Stimulated activated CD4-positive, alpha-beta T cell treated with anti-CD3 and anti-CD28 coated beads, Interleukin-4, amount 100 ng/mL, for 24 hours (primary cell): ENCODE measurements around the gene ATN1.
"Not testable (repeated sequence)": the region's sequence is repeated elsewhere in the genome, so short reads cannot be mapped to it uniquely, and the experiment has no call there.

ENCODE experiments used
- DNase-seq: peaks from one replicate; pipeline ENCODE4 v3.0.0-alpha.2; 2020

Gene ATN1, protein sequence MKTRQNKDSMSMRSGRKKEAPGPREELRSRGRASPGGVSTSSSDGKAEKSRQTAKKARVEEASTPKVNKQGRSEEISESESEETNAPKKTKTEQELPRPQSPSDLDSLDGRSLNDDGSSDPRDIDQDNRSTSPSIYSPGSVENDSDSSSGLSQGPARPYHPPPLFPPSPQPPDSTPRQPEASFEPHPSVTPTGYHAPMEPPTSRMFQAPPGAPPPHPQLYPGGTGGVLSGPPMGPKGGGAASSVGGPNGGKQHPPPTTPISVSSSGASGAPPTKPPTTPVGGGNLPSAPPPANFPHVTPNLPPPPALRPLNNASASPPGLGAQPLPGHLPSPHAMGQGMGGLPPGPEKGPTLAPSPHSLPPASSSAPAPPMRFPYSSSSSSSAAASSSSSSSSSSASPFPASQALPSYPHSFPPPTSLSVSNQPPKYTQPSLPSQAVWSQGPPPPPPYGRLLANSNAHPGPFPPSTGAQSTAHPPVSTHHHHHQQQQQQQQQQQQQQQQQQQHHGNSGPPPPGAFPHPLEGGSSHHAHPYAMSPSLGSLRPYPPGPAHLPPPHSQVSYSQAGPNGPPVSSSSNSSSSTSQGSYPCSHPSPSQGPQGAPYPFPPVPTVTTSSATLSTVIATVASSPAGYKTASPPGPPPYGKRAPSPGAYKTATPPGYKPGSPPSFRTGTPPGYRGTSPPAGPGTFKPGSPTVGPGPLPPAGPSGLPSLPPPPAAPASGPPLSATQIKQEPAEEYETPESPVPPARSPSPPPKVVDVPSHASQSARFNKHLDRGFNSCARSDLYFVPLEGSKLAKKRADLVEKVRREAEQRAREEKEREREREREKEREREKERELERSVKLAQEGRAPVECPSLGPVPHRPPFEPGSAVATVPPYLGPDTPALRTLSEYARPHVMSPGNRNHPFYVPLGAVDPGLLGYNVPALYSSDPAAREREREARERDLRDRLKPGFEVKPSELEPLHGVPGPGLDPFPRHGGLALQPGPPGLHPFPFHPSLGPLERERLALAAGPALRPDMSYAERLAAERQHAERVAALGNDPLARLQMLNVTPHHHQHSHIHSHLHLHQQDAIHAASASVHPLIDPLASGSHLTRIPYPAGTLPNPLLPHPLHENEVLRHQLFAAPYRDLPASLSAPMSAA (N-terminal part only)

GRCh38 chr12:6927379-6928021 is at the start of gene ATN1:
TSS of gene ATN1 (plus strand) at chr12:6927959. CDS start at chr12:6934002, 6,043 bp downstream.
- peak; percentile 53 for DNase-seq

- not testable (repeated sequence) for DNase-seq
These were observed 47.9 kb upstream of the ATN1 start for GRCh38 chr12:6879824-6880223.

- DNase-seq: no peak
These were observed 44.5 kb upstream of the ATN1 start for GRCh38 chr12:6883252-6883651.

- DNase-seq: no peak
These were observed 44.1 kb upstream of the ATN1 start for GRCh38 chr12:6883683-6884082.

- no peak for DNase-seq
These were observed 43.2 kb upstream of the ATN1 start for GRCh38 chr12:6884539-6884938.

- DNase-seq: not testable (repeated sequence)
These were observed 41.4 kb upstream of the ATN1 start for GRCh38 chr12:6886206-6886999.

DNA sequence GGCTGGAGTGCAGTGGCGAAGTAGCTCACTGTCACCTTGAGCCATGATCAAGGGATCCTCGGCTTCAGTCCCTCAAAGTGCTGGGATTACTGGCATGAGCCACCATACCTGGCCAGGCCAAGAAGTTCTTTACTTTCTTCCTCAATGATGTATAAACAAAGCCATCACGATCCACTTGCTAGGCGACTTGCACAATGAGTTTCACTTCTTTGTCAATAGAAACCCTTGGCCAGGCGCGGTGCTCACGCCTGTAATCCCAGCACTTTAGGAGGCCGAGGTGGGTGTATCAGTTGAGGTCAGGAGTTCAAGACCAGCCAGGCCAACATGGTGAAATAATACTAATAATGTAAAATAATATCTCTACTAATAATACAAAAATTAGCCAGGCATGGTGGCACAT is 40.3 kb upstream of the ATN1 start:
- DNase-seq: no peak

DNA sequence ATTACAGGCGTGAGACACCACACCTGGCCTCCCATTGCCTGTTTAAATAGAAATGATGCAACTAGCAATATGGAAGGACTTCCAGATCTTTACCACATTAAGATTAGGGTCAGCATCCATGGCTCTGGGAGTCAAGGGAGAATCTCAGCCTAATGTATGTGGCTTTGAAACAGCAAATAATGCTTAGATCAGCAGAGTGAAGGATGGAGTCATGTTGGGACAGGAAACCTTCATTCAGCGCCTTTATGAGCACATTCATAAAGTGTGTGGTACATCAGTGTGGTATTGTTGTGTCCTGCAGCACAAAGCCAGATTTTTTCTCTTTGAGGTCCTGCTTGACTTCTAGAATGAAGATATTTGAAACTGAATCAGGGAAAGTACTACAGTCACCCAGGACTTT is 39.4 kb upstream of the ATN1 start:
- DNase-seq: no peak

GRCh38 chr12:6888794-6889193 is 39.0 kb upstream of the ATN1 start:
- not testable (repeated sequence) for DNase-seq

GRCh38 chr12:6889775-6890573 is 37.8 kb upstream of the ATN1 start:
- not testable (repeated sequence) for DNase-seq

DNA sequence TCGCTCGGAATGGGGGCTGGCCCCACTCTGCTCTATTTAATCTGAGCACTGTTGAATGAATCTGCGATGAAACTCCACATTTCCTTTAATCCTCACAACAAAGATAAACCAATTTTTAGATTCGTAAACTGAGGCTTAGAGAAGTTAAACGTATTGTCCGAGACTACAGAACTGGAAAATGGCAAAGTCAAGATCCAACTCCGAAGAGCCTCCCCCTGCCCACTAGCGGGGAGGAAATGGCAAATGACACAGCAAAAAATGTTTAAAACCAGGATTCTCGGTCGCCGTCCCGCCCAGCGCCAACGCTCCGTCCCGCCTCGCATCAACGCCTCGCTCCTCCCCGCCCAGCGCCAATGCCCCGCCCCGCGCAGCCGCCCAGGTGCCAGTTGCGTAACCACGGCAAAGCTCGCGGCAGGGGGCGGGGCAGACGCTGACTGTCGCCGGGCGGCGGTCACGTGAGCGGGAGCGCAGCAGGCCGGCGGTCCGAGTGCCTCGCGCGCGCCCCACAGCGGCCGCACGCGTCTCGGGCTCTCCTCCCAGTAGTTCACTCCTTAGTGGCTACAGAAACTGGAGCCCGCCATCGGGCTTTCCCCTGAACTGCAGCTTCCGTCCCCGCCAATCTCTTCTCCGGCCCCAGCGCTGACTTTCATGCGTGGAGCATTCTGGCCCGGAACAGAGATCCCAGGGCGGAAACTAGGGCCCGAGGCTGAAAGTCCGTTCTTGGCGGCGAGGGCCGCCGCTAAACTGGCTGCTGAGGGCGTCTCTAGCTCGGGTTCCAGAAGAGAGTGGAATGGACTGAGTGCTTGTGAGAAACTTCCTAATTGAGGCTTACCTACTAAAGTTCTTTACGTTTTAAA is 36.7 kb upstream of the ATN1 start:
- DNase-seq: peak; percentile 99

DNA sequence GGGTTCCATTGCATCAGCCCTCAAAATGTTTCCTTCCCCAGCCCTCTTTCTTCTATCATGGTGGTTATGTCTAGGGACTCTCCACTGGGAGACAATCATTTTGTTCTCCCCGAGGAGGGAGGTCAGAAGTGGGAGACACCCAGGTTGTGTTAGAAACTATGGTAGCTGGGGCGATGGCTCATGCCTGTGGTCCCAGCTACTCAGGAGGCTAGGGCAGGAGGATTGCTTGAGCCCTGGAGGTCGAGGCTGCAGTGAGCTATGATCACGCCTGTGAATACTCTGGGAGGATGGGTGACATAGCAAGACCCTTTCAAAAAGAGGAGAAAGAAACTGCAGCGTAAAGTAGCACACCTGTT is 36.1 kb upstream of the ATN1 start:
- DNase-seq: no peak

DNA sequence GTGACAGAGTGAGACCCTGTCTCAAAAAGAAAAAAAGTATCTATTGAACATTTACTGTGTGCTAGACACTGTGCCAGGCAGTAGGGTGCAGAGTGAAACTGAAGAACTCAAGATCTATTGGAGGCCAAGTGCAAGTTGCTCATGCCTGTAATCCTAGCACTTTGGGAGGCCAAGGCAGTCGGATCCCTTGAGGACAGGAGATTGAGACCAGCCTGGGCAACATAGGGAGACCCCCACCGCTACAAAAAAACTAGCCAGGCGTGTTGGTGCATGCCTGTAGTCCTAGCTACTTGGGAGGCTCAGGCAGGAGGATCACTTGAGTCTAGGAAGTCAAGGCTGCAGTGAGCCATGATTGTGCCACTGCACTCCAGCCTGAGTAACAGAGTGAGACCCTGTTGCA is 35.1 kb upstream of the ATN1 start:
- not testable (repeated sequence) for DNase-seq

GRCh38 chr12:6894321-6894720 is 33.4 kb upstream of the ATN1 start:
- DNase-seq: no peak

- no peak for DNase-seq
These were observed 30.8 kb upstream of the ATN1 start for GRCh38 chr12:6896846-6897435.

- no peak for DNase-seq
These were observed 28.3 kb upstream of the ATN1 start for GRCh38 chr12:6899427-6899826.

DNA sequence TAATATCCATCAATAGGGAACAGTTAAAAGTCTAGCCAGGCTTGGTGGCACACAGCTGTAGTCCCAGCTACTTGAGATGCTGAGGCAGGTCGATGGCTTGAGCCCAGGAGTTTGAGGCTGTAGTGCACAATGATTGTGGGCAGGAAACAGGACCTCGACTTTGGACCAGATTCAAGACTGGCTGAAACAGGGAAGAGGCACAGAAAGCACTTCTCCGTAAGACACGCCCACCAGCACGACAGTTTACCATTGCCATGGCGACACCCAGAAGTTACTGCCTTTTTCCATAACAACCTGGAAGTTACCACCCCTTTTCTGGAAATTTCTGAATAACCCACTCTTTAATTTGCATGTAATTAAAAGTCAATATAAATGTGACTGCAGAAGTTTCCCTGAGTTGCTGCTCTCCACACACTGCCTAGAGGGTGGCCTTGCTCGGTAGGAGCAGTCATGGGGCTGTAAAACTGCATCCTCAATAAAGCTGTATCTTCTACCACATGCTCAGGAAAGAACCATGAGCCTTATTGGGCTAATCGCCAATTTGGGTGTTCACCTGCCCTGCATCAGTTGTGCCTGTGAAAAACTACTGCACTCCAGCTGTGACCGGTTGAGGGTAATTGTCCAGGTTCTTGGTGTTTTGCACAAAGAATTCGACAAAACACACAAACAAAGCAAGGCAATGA is 27.8 kb upstream of the ATN1 start:
- DNase-seq: peak; percentile 20

DNA sequence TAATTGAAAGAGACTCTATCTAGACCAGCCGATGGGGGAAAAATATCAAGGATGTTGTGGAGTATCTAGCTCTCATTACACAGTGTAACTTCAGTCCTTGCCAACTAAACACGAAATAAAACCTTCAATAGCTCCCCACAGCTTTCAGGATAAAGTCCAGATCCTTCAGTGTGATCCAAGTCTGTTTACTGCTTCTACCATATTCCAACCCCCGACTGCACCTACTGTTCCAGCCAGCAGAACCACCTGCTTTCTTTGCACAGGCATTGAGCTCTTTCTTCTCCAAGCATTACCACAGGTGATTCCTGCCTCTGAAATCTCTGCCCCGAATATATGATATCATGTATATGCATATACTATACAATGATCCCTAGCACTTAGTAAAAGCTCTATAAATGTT is 25.3 kb upstream of the ATN1 start:
- no peak for DNase-seq

GRCh38 chr12:6903722-6904121 is 24.0 kb upstream of the ATN1 start:
- DNase-seq: no peak
